HUES64 (cell line): ENCODE measurements around the gene RET.

ENCODE experiments used
- H3K27ac ChIP-seq: 2 replicates; pipeline ENCODE4 v1.7.0; 2013; ENCODE audit warnings: low read depth, low read length, inconsistent platforms
- H3K27me3 ChIP-seq: 2 replicates; pipeline ENCODE4 v1.6.1; 2013; ENCODE audit warnings: mild to moderate bottlenecking, low read length; ENCODE audit not compliant: insufficient read depth
- H3K36me3 ChIP-seq: 2 replicates; pipeline ENCODE4 v1.6.1; 2013; ENCODE audit warnings: mild to moderate bottlenecking, low read length; ENCODE audit not compliant: insufficient read depth
- H3K4me1 ChIP-seq: 2 replicates; pipeline ENCODE4 v1.6.1; 2013; ENCODE audit warnings: mild to moderate bottlenecking, low read length, moderate library complexity; ENCODE audit not compliant: insufficient read depth
- H3K4me3 ChIP-seq: 2 replicates; pipeline ENCODE4 v1.5.1; 2013; ENCODE audit warnings: mild to moderate bottlenecking, low read length, moderate library complexity
- H3K9ac ChIP-seq: 2 replicates; pipeline ENCODE4 v1.6.1; 2013; ENCODE audit warnings: mild to moderate bottlenecking, low read depth, low read length
- H3K9me3 ChIP-seq: 2 replicates; pipeline ENCODE4 v1.6.1; 2013; ENCODE audit warnings: low read depth, low read length; ENCODE audit not compliant: insufficient read depth
- WGBS: fragments of 150-250, 120-280 bp; methylation state at CpG from one replicate; pipeline ENCODE4 v1.1.7; 2013; ENCODE audit warnings: missing lambda C conversion rate; 5-methylcytosine and 5-hydroxymethylcytosine counted together

Gene RET

DNA sequence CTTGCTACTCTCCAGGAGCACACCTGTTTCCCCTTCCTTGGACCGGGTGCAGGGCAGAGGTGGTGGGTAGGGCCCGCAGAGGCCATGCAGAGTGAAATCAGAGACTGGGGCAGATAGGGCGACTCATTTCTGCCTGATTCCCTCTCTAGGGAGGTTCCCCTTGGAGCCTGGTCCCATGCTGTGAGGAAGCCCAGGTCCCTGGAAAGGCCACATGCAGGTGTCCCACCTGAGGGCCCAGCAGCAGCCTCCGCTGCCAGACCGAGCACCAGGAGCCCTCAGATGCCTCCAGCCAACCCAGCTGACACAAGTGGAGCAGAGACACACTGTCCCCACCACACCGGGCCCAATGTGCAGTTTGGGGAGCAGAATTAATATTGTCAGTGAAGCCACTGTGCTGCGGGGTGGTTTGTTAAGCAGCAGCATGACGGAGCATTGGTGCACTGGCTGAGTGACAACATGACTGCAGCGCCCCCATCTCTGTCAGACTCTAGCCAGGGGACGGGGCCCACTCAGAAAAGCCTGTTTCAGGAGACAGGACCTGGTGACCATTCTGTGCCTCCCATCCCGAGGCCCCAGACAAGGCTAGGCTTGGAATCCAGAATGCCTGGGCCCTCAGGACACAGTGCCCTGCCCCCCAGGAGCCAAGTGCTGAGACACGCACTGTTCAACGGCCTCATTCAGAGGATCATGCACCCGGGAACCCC is 30.4 kb upstream of the RET start:
- Histone ChIP-seq H3K4me1 (peaks cover 14% of the 10 kb centered on the region), H3K27me3 (no peaks in the 10 kb centered on the region), H3K9ac (no peak overlapping the region), H3K36me3 (no peaks in the 10 kb centered on the region), H3K9me3 (no peaks in the 10 kb centered on the region), H3K4me3 (no peak overlapping the region), H3K27ac (no peak overlapping the region)
- WGBS = 86% methylated on average over 14 of the region's 14 CpGs

DNA sequence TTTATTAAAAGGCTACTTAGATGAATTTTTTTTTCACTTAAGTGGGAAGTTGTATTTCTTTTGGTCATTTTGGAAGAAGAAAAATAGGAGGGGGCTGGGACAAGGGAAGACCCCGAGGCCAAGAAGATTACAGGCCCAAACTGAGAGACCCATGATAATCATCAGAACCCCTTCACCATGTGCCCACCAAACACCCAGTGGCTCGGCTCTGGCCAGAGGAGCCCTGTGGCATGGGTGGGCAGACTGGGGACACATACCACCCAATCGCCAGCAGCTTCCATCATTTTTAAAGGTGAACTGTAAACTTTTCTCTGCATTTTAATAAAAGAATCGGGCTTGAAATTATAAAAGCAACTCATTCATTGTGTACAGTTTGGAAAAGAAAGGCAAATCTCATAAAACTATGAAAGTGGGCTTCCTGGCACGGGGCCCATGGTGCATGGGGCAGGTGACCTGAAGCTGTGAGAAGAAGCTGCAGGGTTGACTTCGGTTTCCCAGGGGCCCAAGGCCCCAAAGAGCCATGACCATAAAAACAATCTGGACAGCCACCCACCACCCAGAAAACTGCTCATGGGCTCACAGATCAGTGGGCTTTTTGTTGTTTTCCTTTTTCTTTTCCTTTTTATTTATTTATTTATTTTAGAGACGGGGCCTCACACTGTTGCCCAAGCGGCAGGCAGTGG is 29.4 kb upstream of the RET start:
- Histone ChIP-seq H3K4me3 (no peak overlapping the region), H3K9me3 (no peaks in the 10 kb centered on the region), H3K27me3 (no peaks in the 10 kb centered on the region), H3K27ac (no peak overlapping the region), H3K9ac (no peak overlapping the region), H3K36me3 (no peaks in the 10 kb centered on the region), H3K4me1 (peaks cover 14% of the 10 kb centered on the region)
- 83% methylated on average over 8 of the region's 8 CpGs for WGBS

GRCh38 chr10:43048301-43049051 is 28.4 kb upstream of the RET start:
- peaks cover 14% of the 10 kb centered on the region for H3K4me1 ChIP-seq

DNA sequence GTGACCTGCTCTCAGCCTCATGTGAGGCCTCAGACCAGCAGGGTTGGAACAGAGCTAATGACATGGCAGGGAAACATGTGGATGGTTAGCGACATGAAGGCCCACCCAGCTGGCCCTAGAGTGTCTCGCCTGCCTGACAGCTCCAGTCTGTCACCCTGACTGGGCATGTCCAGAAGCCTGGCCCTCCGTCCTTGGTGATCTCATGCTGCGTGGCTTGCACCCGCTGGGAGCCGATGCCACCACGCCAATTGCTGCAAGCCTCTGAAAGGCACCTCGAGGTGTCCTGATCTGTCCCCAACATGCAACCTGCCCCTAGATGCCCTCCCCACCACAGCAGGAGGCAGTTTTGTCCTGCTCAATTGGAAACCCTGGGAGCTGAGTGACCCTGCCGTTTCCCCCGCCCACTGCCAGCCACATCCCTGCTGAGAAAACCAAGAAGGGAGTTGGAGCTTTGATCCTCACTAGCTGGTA is 27.8 kb upstream of the RET start:
- no peaks in the 10 kb centered on the region for H3K9me3 ChIP-seq
- H3K27ac ChIP-seq = no peak overlapping the region
- no peak overlapping the region for H3K9ac ChIP-seq
- H3K27me3 ChIP-seq = no peaks in the 10 kb centered on the region
- no peak overlapping the region for H3K4me3 ChIP-seq
- 80% methylated on average over 10 of the region's 10 CpGs for WGBS
- H3K4me1 ChIP-seq = peaks cover 7% of the 10 kb centered on the region
- H3K36me3 ChIP-seq = no peaks in the 10 kb centered on the region

More at GRCh38 chr10:43048301-43049051, 28.4 kb upstream of the RET start:
- Histone ChIP-seq H3K27me3 (no peaks in the 10 kb centered on the region), H3K36me3 (no peaks in the 10 kb centered on the region), H3K9ac (no peak overlapping the region), H3K4me3 (no peak overlapping the region), H3K9me3 (no peaks in the 10 kb centered on the region), H3K27ac (no peak overlapping the region)
- 89% methylated on average over 5 of the region's 5 CpGs for WGBS

DNA sequence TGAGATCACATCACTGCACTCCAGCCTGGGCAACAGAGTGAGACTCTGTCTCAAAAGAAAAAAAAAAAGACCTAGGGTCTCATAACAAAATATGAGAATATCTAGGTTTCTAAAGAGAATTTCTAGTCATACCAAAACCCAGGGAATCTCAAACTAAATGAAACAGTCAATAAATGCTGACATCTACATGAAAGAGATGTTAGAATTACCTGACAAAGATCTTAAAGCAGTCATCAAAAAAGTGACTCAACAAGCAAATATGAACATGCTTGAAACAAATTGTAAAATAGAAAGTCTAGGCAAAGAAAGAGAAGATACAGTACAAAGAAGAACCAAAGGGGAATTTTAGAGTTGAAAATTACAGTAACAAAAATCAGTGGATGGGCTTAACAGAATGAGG is 26.9 kb upstream of the RET start:
- Histone ChIP-seq H3K4me1 (no peaks in the 10 kb centered on the region), H3K27me3 (no peaks in the 10 kb centered on the region), H3K27ac (no peak overlapping the region), H3K9ac (no peak overlapping the region), H3K9me3 (no peaks in the 10 kb centered on the region), H3K4me3 (no peak overlapping the region), H3K36me3 (no peaks in the 10 kb centered on the region)

- 83% methylated on average over 6 of the region's 8 CpGs for WGBS
- no peak overlapping the region for H3K9ac ChIP-seq
- H3K4me3 ChIP-seq = no peak overlapping the region
- H3K27me3 ChIP-seq = no peaks in the 10 kb centered on the region
- H3K27ac ChIP-seq = no peak overlapping the region
- no peaks in the 10 kb centered on the region for H3K36me3 ChIP-seq
- no peaks in the 10 kb centered on the region for H3K9me3 ChIP-seq
- H3K4me1 ChIP-seq = no peaks in the 10 kb centered on the region
Measured at GRCh38 chr10:43053825-43054224, 23.0 kb upstream of the RET start.

GRCh38 chr10:43054593-43054992 is 22.3 kb upstream of the RET start:
- H3K4me1 ChIP-seq = no peaks in the 10 kb centered on the region
- H3K9ac ChIP-seq = no peak overlapping the region
- H3K27me3 ChIP-seq = no peaks in the 10 kb centered on the region
- no peaks in the 10 kb centered on the region for H3K9me3 ChIP-seq
- H3K27ac ChIP-seq = no peak overlapping the region
- WGBS = 93% methylated on average over 3 of the region's 3 CpGs
- no peak overlapping the region for H3K4me3 ChIP-seq
- no peaks in the 10 kb centered on the region for H3K36me3 ChIP-seq

- Histone ChIP-seq H3K4me3 (no peak overlapping the region), H3K36me3 (no peaks in the 10 kb centered on the region), H3K27me3 (no peaks in the 10 kb centered on the region), H3K27ac (no peak overlapping the region), H3K9ac (no peak overlapping the region), H3K4me1 (no peaks in the 10 kb centered on the region), H3K9me3 (no peaks in the 10 kb centered on the region)
- WGBS = 95% methylated on average over 2 of the region's 3 CpGs
Measured at GRCh38 chr10:43055217-43055616, 21.7 kb upstream of the RET start.

- Histone ChIP-seq H3K27me3 (no peaks in the 10 kb centered on the region), H3K36me3 (no peaks in the 10 kb centered on the region), H3K4me3 (no peak overlapping the region), H3K9me3 (no peaks in the 10 kb centered on the region), H3K27ac (no peak overlapping the region), H3K4me1 (no peaks in the 10 kb centered on the region), H3K9ac (no peak overlapping the region)
- 85% methylated on average over 2 of the region's 2 CpGs for WGBS
Measured at GRCh38 chr10:43055991-43056567, 20.8 kb upstream of the RET start.

- Histone ChIP-seq H3K27ac (no peak overlapping the region), H3K9ac (no peak overlapping the region), H3K9me3 (no peaks in the 10 kb centered on the region), H3K27me3 (no peaks in the 10 kb centered on the region), H3K4me1 (no peaks in the 10 kb centered on the region), H3K36me3 (no peaks in the 10 kb centered on the region), H3K4me3 (no peak overlapping the region)
- WGBS = 90% methylated on average over 5 of the region's 5 CpGs
Measured at GRCh38 chr10:43056568-43057011, 20.3 kb upstream of the RET start.

- no peak overlapping the region for H3K27ac ChIP-seq
- no peaks in the 10 kb centered on the region for H3K27me3 ChIP-seq
- 88% methylated on average over 7 of the region's 7 CpGs for WGBS
- no peaks in the 10 kb centered on the region for H3K4me1 ChIP-seq
- no peak overlapping the region for H3K4me3 ChIP-seq
- no peaks in the 10 kb centered on the region for H3K36me3 ChIP-seq
- no peak overlapping the region for H3K9ac ChIP-seq
- H3K9me3 ChIP-seq = no peaks in the 10 kb centered on the region
Measured at GRCh38 chr10:43057231-43057711, 19.6 kb upstream of the RET start.
